ENCODE results near the gene NPAS1.
"Not testable (repeated sequence)": the region's sequence is repeated elsewhere in the genome, so short reads cannot be mapped to it uniquely, and the experiment has no call there.

The NPAS1 gene

DNA sequence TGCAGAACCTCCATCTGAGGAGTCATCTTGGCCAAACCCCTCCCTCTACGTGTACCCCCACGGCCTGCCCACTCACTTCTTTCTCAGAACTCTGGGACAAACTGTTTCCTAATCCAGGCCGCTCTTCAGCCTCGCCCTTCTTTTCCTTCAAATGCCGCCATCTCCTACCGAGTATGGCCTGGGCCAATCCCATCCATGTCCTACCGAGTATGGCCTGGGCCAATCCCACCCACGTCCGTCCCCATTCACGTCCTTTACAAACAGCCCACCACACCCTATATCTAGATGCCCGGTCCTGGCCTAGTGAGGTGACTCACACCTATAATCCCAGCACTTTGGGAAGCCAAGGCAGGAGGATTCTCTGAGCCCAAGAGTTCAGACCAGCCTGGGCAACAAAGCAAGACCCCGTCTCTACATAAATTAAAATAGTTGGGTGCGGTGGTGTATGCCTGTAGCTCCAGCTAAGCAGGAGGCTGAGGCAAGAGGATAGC, 27.7 kb downstream of the NPAS1 start:
- H3K27me3 ChIP-seq: no peaks in the 10 kb centered on the region
- peaks cover 0 to 12% (median 0%) of the 10 kb centered on the region in 3 donors for H3K36me3 ChIP-seq
- peak overlapping the region; percentile 88 to 100 for H3K4me3 ChIP-seq
- H3K9me3 ChIP-seq: no peaks in the 10 kb centered on the region
- H3K4me1 ChIP-seq: peaks cover 0 to 12% (median 9%) of the 10 kb centered on the region in 4 donors
- TF ChIP-seq, protein P1, sequence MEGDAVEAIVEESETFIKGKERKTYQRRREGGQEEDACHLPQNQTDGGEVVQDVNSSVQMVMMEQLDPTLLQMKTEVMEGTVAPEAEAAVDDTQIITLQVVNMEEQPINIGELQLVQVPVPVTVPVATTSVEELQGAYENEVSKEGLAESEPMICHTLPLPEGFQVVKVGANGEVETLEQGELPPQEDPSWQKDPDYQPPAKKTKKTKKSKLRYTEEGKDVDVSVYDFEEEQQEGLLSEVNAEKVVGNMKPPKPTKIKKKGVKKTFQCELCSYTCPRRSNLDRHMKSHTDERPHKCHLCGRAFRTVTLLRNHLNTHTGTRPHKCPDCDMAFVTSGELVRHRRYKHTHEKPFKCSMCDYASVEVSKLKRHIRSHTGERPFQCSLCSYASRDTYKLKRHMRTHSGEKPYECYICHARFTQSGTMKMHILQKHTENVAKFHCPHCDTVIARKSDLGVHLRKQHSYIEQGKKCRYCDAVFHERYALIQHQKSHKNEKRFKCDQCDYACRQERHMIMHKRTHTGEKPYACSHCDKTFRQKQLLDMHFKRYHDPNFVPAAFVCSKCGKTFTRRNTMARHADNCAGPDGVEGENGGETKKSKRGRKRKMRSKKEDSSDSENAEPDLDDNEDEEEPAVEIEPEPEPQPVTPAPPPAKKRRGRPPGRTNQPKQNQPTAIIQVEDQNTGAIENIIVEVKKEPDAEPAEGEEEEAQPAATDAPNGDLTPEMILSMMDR (IDR thresholded peaks at IDR 0.05): no peak
- peak overlapping the region; percentile 87 to 88 for H3K27ac ChIP-seq
- no peak for DNase-seq
- intact Hi-C loops (cut with DNase I; ENCODE audit: low total_unique reads): no loop called here

DNA sequence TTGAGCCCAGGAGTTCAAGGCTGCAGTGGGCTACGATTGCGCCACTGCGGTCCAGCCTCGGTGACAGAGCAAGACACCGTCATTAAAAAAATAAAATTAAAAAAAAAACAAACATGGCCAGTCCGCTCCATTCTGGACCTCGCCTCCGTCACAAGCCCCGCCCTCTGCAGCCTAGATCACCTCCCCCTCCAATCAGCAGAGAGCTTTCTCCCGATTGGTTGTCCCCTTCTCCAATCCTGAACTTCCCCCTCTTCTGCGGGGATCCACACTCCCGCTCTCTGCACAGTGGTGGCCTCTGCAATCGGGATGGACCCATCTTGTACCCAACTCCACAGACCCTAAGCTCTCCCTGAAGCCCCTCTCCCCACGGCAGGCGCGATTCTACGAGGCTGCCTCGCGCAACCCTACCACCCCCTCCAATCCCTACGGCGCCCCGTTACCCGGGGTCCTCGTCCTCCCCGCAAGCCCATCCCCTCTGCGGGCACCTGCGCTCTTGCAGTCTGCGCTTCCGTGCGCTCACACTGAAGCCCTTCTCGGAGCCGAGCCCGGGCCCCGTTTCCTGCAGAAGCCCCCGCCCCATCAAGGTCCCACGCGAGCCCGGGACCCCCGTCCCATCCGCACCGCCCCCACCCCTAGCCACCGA, 28.2 kb downstream of the NPAS1 start:
- intact Hi-C loops (cut with DNase I; ENCODE audit: low total_unique reads): no loop called here
- TF ChIP-seq, protein P1 (IDR thresholded peaks at IDR 0.05): no peak
- Histone ChIP-seq H3K27me3 (no peaks in the 10 kb centered on the region), H3K9me3 (no peaks in the 10 kb centered on the region), H3K27ac (peak overlapping the region; percentile 87 to 88), H3K4me1 (peaks cover 0 to 12% (median 9%) of the 10 kb centered on the region in 4 donors), H3K36me3 (peaks cover 0 to 7% (median 0%) of the 10 kb centered on the region in 3 donors), H3K4me3 (peak overlapping the region; percentile 88 to 100)
- DNase-seq: peak; percentile 81 to 93

DNA sequence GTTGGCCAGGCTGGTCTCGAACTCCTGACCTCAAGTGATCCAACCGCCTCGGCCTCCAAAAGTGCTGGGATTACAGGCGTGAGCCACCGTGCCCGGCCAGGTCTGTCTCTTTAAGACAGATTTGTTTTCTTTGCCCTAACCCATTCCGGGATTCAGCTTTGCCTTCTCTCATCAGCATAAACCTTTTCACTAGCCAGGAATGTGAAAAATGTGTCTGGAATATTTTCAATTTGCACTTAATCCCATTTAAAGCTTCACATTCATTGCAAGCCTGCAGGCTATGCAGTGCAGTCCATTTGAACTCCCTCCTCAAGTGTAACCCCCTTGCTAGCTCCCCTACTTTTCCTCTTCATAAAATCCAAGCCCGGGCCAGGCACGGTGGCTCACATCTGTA, 29.7 kb downstream of the NPAS1 start:
- no peaks in the 10 kb centered on the region for H3K27me3 ChIP-seq
- H3K36me3 ChIP-seq: peaks cover 0 to 7% (median 0%) of the 10 kb centered on the region in 3 donors
- H3K9me3 ChIP-seq: no peaks in the 10 kb centered on the region
- intact Hi-C loops (cut with DNase I; ENCODE audit: low total_unique reads): no loop called here
- TF ChIP-seq, protein P1 (IDR thresholded peaks at IDR 0.05): no peak
- peak overlapping the region; percentile 88 to 100 for H3K4me3 ChIP-seq
- H3K4me1 ChIP-seq: peaks cover 0 to 12% (median 9%) of the 10 kb centered on the region in 4 donors
- H3K27ac ChIP-seq: peak overlapping the region; percentile 29 to 88
- DNase-seq: no peak

DNA sequence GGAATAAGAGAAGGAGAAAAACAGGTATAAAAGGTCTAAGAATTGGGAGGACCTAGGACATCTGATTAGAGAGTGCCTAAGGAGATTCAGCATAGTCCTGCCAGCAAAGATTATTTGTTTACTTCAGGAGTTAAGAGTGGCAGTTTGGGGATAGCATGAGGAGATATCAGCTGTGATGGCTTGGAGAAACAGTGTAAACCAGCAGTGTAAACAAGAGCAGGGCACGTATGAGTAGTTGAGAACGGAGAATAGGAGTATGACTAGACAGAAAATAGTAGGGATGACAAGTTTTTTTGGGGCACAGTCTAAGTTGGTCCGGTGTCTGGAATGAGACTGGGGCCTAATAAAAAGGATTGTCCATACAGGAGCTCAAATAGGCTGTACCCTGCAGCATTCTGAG, 30.9 kb downstream of the NPAS1 start:
- intact Hi-C loops (cut with DNase I; ENCODE audit: low total_unique reads); H3K27me3 ChIP-seq; H3K27ac ChIP-seq; H3K4me3 ChIP-seq; H3K36me3 ChIP-seq; DNase-seq; H3K9me3 ChIP-seq: not testable (repeated sequence)
- peaks cover 0 to 12% (median 9%) of the 10 kb centered on the region in 4 donors for H3K4me1 ChIP-seq

DNA sequence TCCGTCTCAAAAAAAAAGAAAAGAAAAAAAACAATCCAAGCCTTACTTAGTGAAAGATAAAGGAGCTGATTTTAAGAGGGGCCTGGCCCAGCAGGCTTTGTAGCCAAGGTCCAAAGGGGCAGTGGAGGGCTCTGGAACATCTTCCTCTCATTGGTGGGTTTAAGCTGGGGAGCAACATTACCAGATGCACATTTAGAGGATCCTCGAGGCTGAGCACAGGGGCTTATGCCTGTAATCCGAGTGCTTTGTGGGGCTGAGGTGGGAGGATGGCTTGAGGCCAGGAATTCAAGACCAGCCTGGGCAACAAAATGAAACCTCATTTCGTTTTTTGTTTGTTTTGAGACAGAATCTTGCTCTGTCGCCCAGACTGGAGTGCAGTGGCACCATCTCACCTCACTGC, 36.8 kb downstream of the NPAS1 start:
- Histone ChIP-seq H3K36me3 (no peaks in the 10 kb centered on the region), H3K27ac (no peak overlapping the region), H3K4me1 (no peaks in the 10 kb centered on the region), H3K27me3 (no peaks in the 10 kb centered on the region), H3K9me3 (no peaks in the 10 kb centered on the region), H3K4me3 (no peak overlapping the region)
- intact Hi-C loops (cut with DNase I; ENCODE audit: low total_unique reads): no loop called here
- TF ChIP-seq, protein P1 (IDR thresholded peaks at IDR 0.05): no peak
- DNase-seq: no peak

DNA sequence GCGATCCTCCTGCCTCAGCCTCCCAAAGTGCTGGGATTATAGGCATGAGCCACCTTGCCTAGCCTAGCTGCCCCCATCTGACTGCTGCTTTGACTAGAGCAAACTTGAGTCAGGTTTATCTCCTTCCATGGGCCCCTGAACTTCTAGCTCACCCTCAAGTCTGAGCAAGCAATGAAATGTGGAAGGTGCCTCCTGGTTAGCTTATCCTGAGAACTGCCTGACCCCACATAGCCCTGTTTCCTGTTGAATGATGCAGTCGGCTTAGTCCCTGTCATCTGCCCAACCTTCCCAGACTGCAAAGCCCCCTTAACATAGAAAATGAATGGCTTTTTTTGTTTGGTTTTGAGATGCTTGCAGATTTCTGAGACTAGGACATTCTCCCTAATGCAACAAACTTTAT, 37.7 kb downstream of the NPAS1 start:
- H3K4me1 ChIP-seq: no peaks in the 10 kb centered on the region
- DNase-seq: no peak
- H3K4me3 ChIP-seq: no peak overlapping the region
- intact Hi-C loops (cut with DNase I; ENCODE audit: low total_unique reads): no loop called here
- H3K27me3 ChIP-seq: no peaks in the 10 kb centered on the region
- no peak overlapping the region for H3K27ac ChIP-seq
- H3K36me3 ChIP-seq: no peaks in the 10 kb centered on the region
- TF ChIP-seq, protein P1 (IDR thresholded peaks at IDR 0.05): no peak
- no peaks in the 10 kb centered on the region for H3K9me3 ChIP-seq

All from tibial artery (tissue), 4 donors.